ENCODE results near the gene EVA1C. TPM values are rescaled to one million over a fixed set of nuclear protein-coding genes. Genes with fewer than 3 reads are reported as not detected.
"Not testable (repeated sequence)": the region's sequence is repeated elsewhere in the genome, so short reads cannot be mapped to it uniquely, and the experiment has no call there.

The EVA1C gene, protein sequence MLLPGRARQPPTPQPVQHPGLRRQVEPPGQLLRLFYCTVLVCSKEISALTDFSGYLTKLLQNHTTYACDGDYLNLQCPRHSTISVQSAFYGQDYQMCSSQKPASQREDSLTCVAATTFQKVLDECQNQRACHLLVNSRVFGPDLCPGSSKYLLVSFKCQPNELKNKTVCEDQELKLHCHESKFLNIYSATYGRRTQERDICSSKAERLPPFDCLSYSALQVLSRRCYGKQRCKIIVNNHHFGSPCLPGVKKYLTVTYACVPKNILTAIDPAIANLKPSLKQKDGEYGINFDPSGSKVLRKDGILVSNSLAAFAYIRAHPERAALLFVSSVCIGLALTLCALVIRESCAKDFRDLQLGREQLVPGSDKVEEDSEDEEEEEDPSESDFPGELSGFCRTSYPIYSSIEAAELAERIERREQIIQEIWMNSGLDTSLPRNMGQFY
- 2.2 and 3.2 TPM in 2 replicates for total RNA-seq (2014; rRNA removed)
- polyA plus RNA-seq (2012) = 2.1 TPM

DNA sequence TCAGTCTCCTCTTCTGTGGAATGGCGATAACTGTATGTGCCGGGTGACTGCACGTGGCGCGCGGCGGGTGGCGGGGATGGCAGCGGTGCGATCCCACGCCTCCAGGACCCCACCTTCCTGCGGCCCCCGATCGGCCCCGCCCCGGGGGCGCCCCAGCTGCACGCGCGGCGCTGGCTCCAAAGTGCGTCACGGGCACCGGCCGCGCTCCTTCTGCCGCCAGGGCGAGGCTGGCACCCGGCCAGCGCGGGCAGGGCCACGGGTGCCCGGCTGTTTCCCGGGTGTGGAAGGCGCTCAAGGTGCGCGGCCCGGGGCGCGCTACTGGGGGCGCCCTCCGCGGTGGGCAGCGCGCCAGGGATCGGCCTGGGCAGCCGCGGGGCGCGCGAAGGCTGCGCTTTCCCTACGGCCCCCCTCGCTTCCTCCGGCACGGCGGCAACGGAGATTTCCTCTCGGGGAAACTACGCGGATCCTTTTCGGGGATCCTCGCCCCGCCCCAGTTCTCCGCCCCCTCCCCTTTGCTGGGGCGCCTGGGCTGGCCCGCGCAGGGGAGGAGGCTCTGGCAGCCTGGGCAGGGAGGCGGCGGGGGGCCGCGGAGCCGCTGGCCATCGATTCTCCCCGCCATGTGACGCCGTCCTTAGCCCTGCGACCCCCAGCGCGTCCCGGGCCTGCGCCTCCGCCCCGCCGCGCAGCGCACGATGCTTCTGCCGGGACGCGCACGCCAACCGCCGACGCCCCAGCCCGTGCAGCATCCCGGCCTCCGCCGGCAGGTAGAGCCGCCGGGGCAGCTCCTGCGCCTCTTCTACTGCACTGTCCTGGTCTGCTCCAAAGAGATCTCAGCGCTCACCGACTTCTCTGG is at the start of gene EVA1C:
Gene EVA1C, plus strand, starts transcription at position 545 of the 853 bp plus-strand sequence. Its CDS starts 148 bp downstream, at position 693.
- DNase-seq (ENCODE audit: low read depth) = peak; percentile 53

DNA sequence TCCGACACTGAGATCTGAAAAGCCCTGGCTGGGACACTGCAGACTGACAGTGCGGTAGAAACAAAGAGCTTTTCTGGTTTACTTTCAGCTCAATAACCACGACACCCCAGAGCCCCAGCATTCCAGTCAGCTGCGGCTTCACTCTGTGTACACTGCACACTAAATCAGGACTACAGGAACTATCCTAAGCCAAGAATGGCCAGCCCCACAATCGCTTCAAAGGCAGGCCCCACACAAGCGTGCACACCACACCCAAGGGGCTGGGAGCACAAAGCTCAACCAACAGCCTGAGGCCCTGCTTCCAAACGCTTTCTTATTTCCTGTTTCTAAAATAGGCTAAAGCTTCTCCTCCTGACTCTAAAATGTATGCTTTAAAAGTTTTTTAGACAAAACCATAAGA is 48.1 kb upstream of the EVA1C start:
- DNase-seq (ENCODE audit: low read depth) = no peak

DNA sequence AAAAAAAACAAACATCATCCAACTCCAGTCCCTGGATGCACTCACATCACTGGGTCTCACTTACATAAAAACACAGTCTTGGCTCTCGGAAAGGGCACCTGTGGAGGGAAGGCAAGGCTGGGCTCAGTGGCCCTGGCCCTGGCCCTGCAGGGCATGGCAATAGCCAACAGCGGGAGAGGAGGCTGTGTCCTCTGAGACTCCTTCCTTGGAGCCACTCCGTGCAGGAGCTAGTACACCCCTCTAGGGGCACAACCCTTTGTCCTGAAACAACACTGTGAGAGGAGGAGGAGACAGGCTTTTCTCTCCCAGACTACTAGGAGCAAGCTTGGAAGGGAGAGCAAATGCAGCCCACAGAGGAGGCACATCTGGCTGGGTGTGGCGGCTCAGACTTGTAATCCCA is 47.7 kb upstream of the EVA1C start:
- DNase-seq (ENCODE audit: low read depth) = no peak

DNA sequence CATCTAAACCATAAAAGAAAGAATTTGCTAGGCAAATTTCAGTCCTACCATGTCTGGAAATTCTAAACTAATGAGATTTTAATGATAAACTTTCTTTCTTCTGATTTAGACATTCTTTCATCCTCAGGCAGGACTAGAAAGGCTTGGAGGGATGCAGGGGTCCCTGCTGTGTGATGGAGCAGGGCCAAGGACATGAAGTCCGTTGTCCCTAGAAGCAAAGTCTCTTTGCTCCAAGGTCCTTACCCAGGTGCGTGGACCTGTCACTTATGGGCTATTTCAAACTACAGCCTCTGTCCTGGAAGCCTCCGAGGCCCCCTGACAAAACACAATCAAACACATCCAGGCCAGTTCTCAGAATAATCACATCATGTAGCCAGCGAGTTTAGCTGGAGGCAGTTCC is 46.3 kb upstream of the EVA1C start:
- DNase-seq (ENCODE audit: low read depth) = no peak

DNA sequence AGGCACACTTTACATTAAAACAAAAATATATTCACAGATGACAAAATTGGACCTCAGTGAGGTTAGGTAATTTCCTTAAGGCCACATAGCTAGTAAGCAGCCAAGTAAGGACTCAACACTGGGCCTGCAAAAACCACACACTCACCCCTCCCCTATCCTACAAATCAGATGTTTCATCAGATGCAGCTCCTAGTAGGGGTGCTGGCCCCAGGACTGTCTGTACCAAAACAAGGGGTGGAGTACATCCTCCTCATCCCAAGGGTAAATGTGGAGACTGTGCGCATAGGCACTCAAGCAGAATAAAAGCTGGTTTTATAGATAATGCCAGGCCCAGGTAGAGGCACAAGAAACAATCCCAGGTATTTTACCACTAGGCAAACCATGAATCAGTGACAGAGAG is 45.3 kb upstream of the EVA1C start:
- DNase-seq (ENCODE audit: low read depth) = peak; percentile 10

DNA sequence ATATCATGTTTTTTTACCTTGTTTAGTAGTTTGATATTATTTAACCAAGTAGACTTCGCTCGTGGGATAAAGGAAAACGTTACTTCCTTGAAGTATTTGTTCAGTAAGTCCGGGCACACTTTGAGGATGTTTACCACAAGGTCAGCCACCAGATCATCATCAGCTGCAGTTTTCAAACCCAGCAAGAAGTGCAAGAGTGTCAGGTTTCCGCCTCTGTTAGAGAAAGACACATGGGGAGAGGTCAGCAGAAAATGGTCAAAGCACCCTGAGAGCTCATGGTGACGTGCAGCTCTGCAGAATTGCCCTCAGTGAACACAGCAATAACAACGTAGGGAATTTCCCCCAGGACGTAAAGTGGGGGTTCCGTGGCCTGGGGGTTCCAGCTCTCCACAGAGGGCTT is 44.1 kb upstream of the EVA1C start:
- DNase-seq (ENCODE audit: low read depth) = no peak

DNA sequence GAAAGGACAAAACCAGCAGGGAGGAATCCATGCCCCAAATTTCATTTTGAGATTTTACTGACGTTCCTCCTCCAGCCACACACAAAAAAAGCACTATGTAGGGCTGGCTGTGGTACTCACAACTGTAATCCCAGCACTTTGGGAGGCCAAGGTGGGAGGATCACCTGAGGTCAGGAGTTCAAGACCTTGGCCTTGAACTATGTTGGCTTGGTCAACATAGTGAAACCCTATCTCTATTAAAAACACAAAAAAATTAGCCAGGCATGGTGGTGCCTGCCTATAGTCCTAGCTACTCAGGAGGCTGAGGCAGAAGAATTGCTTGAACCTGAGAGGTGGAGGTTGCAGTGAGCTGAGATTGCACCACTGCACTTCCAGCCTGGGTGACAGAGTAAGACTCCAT is 43.5 kb upstream of the EVA1C start:
- DNase-seq (ENCODE audit: low read depth) = not testable (repeated sequence)

DNA sequence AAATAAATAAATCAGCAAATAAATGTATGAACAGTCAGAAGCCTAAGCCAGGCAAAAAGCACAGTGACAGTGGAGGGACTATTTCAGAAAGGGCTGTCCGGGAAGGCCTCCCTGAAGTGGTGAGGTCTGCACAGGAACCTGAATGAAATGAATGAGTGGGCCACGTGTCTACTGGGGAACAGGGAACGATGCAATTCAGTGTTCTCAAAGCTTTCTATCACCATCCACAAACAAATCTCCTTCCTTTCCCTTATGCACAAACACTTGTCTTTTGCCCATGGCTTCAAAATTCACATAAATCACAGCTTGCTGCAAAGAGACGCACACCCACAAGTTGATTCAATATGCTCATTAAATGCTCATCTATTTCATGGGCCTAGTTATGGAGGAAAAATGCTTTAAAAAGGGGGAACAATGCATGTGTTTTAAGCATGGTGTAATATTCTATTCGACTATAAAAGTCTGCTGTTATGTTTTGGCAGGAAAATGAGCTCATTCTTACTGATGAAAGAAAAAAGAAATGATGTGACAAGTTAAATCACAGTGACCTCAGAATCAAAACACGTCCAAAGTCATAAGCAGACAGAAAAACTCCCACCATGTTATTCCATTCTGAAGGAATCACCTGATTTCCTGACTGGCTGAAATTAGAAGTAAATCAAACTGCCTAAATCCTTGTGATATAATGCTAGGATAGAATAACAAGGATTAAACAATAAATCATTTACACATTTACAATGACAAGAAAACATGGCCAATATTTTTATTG is 41.3 kb upstream of the EVA1C start:
- DNase-seq (ENCODE audit: low read depth) = no peak

DNA sequence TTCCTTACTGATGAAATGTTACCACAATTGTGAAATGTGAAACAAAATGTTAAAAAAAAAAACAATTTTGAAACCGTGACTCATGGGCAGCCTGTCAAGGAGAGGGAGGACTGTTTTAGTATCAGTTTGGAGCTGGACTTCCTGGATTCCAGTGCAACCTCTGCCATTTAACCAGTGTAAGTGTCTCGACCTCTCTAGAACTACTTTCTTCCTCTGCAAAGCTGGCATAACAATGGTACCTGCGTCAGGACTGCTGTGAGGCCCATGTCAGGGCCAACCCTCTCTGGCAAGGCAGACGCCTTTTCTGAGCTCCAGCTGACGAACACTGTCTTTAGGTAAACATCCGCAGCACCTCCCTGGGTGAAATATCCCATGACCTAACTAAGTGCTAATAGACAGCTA is 40.6 kb upstream of the EVA1C start:
- peak; percentile 78 for DNase-seq (ENCODE audit: low read depth)

DNA sequence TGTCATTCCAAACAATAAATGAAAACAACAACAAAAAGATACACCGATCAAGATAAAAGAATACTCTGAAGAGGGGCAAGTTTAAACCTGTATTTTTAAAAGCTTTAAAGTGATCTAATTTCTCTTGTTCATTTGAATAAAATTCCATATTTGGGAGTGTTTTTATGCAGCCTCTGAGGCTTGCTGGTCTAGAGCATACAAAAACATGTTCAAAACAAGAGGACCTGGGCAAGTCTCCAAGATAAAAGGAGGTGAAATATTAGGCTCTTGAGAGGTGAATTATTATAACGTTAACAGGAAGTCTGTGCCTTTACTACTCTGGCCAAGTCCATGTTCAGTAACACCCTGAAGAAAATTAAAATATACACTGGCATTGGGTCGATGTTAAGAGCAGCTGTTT is 39.8 kb upstream of the EVA1C start:
- no peak for DNase-seq (ENCODE audit: low read depth)

DNA sequence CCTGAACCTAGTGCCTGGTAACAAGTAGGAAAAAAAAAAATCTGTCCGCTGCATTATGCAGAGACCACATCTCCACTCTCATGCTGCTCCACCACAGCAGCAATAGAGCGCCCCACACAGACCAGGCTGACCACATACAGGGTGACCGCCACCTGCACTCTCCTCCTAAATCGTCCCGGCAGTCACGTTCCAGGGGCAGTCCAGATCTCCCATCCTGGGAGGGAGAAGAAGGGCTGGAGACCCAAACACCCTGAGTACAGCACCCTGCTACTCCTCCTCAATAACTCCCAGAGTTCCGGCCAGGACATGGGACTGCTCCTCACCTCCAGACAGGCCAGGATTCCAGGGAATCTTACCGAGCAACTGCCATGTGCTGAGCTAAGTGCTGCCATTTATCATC is 35.0 kb upstream of the EVA1C start:
- no peak for DNase-seq (ENCODE audit: low read depth)

DNA sequence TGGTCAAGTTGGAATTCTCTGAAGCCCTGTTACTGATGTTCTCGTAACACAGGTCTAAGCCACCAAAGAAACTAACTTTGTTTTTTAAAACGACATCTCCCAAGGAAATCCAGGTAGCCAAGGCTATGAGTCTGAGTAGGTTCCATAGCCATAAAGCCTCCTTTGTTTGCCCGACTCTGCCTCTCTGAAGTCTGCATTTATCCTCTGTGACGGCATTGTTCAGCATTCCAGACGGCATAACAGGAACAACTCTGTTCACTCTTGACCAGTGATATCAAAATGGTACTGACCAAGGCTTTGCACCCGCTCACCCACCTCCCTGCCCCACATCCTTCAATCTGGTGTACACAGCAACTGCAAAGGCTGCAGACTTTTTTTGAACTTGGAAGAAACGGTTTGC is 34.5 kb upstream of the EVA1C start:
- no peak for DNase-seq (ENCODE audit: low read depth)

DNA sequence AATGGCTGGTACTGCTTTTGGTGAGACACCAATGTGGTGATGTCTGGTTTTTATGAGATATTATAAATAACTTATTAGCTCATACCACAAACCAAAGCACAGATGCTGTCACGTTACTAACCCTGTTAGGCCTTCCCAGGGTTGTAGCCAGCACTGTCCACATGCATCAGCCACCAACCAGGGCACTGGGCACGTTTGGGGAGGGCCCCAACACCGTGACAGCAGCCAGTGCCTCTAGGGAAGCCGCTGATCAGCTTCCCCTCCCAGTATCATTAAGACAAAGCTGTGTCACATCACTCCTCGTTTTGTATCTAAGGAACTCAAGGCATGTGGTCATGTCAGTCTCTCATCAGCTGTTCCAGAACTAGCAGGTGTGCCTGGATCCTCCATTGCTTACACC is 33.5 kb upstream of the EVA1C start:
- peak; percentile 91 for DNase-seq (ENCODE audit: low read depth)

DNA sequence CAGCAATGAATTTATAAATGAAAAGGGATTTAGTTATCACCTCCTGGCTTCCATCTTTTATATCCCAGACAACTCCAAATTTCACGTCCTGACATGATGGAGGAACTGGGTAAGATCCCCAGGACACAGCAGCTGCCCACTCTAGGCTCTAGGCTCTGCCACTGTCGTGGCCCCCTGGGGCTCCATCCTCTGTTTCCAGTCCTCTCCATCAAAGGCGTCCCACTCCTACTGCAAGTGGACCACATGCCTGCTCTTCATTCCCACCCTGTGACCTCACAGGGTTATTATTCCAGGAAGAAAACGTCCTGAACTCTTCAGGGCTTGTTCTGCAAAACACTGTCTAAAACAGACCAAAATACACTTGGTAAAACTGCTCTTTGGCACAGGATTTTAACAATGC is 31.6 kb upstream of the EVA1C start:
- DNase-seq (ENCODE audit: low read depth) = peak; percentile 12

DNA sequence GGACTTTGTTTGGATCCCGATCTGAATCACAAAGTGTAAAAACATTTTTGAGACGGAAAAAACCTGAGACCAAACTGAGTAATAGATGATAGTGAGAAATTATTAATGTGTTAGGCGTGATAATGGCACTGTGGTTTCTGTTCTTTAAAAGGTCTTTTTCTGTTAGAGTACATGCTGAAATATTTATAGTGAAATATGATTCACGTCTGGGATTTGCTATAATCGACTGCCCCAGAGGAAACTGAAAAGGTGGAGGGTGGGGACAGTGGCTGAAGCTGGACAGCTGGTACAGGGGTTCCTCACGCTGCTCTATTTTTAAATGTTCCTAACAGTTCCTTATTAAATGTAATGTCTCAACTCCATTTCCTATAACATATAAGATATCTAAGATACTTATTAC is 30.9 kb upstream of the EVA1C start:
- peak; percentile 68 for DNase-seq (ENCODE audit: low read depth)

DNA sequence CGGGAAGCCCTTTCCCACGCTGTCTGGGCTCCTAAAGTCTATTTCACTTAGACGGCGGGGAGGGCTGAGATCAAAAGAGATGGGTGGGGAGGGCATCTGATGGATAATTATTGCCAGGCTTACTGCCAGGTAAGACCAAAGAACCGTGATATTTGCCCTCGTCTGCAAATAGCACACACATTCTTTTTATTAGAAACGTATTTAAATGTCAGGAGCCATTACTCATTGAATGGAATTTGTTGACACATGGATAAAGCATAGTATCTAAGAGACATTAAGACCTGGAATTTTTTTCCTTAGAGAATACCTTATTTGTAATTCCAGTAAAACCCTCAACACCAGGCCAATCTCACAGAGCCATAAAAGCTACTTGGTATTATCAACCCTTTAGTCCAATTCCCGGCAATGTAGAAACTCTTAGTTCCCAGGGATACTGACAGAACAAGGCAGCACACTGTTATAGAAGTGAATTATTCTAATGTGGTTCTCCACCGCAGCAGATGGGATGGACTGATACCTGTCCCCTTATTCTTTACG is 30.3 kb upstream of the EVA1C start:
- peak; percentile 53 for DNase-seq (ENCODE audit: low read depth)

DNA sequence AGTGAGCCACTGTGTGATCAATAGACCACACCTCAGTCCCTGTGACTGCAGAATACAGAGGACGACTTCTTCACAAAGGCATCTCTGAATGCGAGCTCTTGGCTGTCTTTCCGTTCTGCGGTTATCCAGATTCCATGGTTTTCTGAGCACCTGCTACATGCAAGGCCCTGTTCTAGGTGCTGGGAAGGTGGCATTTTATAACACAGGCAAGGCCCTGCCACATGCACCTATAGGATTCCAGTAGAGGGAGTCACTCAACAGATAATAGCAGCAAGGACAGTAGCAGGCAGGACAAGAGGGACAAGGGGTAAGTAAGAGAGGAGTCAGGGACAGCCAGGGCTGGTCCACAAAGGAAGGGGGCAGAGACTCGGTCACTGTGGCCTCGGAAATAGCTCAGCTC is 28.7 kb upstream of the EVA1C start:
- DNase-seq (ENCODE audit: low read depth) = no peak

DNA sequence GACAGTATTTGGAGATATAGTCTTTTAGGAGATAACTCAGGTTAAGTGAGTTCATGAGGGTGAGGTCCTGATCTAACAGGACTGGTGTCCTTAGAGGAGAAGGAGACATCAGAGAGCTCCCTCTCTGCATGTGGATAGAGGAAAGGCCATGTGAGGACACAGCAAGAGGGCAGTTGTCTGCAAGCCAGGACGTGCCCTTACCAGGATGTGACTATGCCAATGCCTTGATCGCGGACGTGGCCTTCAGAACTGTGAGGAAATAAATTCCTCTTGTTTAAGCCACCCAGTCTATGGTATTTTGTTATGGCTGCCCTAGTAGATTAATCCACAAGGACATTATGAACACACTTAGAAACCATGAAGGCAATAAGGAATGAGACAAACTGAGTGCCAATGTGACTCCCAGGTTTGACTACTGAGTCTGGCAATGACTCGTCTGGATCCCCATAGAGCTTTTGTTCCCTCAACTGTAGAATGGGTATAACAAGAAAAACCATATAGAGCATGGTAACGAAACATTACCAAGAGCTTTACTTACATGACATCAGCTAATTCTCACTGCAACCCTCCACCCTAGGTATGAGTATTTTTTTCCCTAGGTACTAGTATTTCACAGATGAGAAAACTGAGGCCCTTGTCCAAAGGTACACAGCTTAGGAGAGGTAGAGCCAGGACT is 26.2 kb upstream of the EVA1C start:
- peak; percentile 65 for DNase-seq (ENCODE audit: low read depth)

DNA sequence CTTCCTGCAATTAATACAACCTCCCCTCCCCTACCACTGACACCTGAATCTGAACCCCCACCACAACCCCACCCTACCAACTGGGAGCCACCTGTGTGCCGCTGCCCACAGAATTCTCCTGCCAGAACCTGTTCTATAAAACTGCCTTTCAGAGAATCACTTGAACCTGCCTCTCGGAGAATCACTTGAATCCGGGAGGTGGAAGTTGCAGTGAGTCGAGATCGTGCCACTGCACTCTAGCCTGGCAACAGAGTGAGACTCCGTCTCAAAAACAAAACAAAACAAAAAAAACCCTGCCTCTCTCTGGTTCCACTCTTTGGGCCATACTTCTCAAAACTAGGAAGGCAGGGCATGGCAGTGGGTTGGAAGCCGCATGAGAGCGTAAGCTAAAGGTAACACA is 25.4 kb upstream of the EVA1C start:
- no peak for DNase-seq (ENCODE audit: low read depth)

DNA sequence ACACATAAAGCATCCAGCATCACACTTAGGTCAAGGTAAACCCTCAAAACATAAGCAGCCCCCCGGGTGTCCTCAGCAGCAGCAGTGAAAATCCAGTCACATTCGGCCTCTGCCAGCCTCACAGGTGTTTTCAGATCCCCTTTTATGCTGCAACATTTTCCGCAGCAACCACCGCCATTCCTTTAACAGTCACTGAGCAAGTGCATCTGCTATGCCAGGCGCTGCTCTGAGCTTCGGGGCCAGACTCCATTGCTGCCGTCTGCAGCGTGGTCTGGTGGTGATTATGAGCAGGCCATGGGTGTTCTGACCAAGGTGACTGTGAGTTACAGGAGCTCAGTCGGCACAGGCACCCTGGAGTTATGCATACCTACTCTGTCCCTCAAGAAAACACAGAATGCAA is 24.2 kb upstream of the EVA1C start:
- no peak for DNase-seq (ENCODE audit: low read depth)

Data from LHCN-M2 (cell line).